CD4-positive, alpha-beta T cell treated with Interferon gamma for 1 hour (primary cell): Measurements from ENCODE around the gene TTC21B.

Source experiments
- DNase-seq: peaks from one replicate; pipeline ENCODE4 v3.0.0-alpha.2; 2020

TTC21B gene

DNA sequence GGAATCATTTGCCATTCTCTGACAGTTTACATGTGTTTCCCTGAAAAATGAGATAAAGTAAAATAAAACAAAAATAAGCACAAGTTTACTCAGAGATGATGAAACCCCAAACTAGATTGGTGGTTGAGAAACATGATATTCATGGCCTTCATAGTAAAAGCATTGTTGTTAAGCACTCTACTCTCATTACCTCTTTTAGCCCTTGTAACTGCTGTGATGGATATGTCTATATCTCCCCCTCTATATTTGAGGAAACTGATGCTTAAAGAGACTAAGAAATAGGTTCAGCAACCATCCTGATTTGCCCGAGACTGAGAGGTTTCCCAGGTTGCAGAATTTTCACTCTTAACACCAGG lies 125.7 kb downstream of the TTC21B start:
- no peak for DNase-seq

DNA sequence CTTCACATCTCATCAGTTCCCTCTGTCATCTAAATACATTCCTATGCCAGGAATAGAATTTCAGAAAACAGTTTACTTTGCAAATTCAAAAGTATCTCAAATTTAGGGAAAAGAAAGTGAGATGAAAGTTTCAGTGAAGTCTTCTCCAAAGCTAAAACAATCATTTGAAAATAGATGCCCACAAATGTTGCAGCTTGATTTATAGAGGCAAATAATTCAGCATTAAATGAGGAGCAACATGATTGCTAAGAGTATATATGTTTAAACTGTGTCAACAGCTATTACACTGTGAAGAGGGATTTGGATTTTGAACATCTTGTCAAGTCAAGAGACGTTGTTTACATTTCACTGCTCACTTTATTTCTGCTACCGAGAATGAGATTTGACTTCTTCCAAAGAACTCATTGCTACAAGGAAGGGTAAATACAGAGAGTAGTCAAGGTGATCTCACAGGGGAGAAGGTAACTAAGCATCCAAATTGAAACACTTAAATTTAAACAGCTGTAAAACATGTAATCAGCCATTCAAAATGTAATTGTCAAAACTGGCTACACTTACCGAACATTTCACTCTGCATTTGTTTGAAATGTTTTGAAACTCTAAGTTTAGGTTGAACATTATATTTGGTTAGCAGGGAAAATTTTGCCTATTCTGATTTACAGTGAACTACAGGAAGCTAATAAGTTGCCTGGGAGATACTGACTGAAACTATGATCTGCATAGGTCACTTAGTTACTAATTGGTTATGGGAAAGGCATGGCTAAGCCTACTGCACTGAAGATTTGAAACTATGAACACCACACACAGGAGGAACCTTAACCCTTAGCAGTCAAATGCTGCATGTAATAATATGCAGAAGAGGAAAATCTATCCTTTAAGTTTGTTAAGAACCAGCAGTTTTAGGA lies 126.3 kb downstream of the TTC21B start:
- DNase-seq, result no peak

DNA sequence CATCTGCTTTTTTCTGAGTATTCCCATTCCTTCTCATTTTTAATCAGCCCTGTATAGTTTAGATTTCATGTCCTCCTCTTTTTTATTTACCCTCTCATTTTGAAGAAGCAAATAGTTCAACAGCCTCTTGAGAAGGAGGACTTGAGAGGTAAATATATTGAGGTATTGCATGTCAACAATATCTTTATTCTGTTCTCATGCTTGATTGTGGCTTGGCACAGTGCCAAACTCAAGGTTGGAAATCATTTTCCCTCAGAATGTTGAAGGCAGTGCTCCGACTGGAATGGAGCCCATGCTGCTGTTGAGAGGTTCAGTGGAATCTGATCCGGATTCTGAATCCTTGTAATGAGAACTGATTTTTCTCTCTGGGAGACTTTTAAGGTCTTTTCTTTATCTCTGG lies 128.5 kb downstream of the TTC21B start:
- DNase-seq, result no peak
